K562 (cell line): ENCODE results near the gene NEXN. TPM values are rescaled to one million over a fixed set of nuclear protein-coding genes. Genes with fewer than 3 reads are reported as not detected.
A peak's percentile ranks its signal among the peaks of the same experiment; 100 is the strongest.

Experiments used
- ARID2 ChIP-seq: fragments of 450-650 bp; IDR thresholded peaks from 2 replicates; pipeline ENCODE4 v1.6.1; 2017; ENCODE audit warnings: antibody characterized with exemption, mild to moderate bottlenecking
- CXXC5 ChIP-seq: fragments of 250-450 bp; sonication (Bioruptor Pico); IDR thresholded peaks from 2 replicates; pipeline ENCODE4 v1.8.0; 2022; ENCODE audit warnings: inconsistent platforms, mild to moderate bottlenecking, moderate library complexity
- DPF2 ChIP-seq: fragments of 450-650 bp; IDR thresholded peaks from 2 replicates; pipeline ENCODE4 v1.6.1; 2016
- E2F3 ChIP-seq: fragments of 250-450 bp; sonication (Bioruptor Pico); IDR thresholded peaks from 2 replicates; pipeline ENCODE4 v1.4.0; 2020; ENCODE audit warnings: mild to moderate bottlenecking
- ETS1 ChIP-seq: conservative IDR thresholded peaks from 2 replicates; pipeline ENCODE4 v1.6.1; 2011; ENCODE audit warnings: low read depth, mild to moderate bottlenecking, low read length; ENCODE audit not compliant: control insufficient read depth
- ETV6 ChIP-seq, 3 experiments: fragments of 150-350 bp in 1 of 3; sonication (generic) in 1 of 3; formaldehyde crosslinking in 1 of 3; IDR thresholded peaks; 2 replicates each; pipeline versions ENCODE4 v1.6.1 to v1.8.0; 2014 to 2022; ENCODE audit warnings: borderline replicate concordance in 2 of 3, low read depth in 2 of 3, antibody characterized with exemption in 1 of 3, low read length in 1 of 3, mild to moderate bottlenecking in 1 of 3, missing genetic modification reagents in 1 of 3
- MCM2 ChIP-seq: fragments of 450-650 bp; IDR thresholded peaks from 2 replicates; pipeline ENCODE4 v1.6.1; 2017; ENCODE audit warnings: low read depth, mild to moderate bottlenecking
- MECOM ChIP-seq: fragments of 250-450 bp; sonication (Bioruptor Pico); IDR thresholded peaks from 2 replicates; pipeline ENCODE4 v1.8.0; 2022; ENCODE audit warnings: inconsistent platforms
- NCOA2 ChIP-seq, 2 experiments: fragments of 450-650 bp; IDR thresholded peaks; 2 replicates each; pipeline ENCODE4 v1.6.1; 2018; ENCODE audit warnings: mild to moderate bottlenecking in 2 of 2, moderate library complexity in 1 of 2; ENCODE audit not compliant: partially characterized antibody in 2 of 2
- PML ChIP-seq: IDR thresholded peaks from 2 replicates; pipeline ENCODE4 v1.6.1; 2012; ENCODE audit warnings: low read length, inconsistent platforms
- RBBP5 ChIP-seq: fragments of 200-600 bp; sonication (generic); IDR thresholded peaks from 2 replicates; pipeline ENCODE4 v1.6.1; 2012; ENCODE audit warnings: borderline replicate concordance, mild to moderate bottlenecking, low read length, control low read depth, inconsistent platforms; ENCODE audit not compliant: insufficient read depth, poor library complexity, severe bottlenecking
- RFX5 ChIP-seq: IDR thresholded peaks from 2 replicates; pipeline ENCODE4 v1.6.1; 2011; ENCODE audit warnings: low read depth, mild to moderate bottlenecking, improper control_type of control experiment, low read length
- SP1 ChIP-seq: sonication (generic); formaldehyde crosslinking; IDR thresholded peaks from 2 replicates; pipeline ENCODE4 v1.8.1; 2022; ENCODE audit warnings: mild to moderate bottlenecking, missing genetic modification reagents
- SRSF7 ChIP-seq: fragments of 200-400 bp; formaldehyde crosslinking; optimal IDR thresholded peaks from 2 replicates; pipeline ENCODE3; 2017; ENCODE audit warnings: mild to moderate bottlenecking, low read depth, low read length
- YY1 ChIP-seq, 3 experiments: IDR thresholded peaks; 2 replicates each; pipeline ENCODE4 v1.6.1; 2011; ENCODE audit warnings: low read length in 2 of 3, mild to moderate bottlenecking in 2 of 3, moderate library complexity in 2 of 3, borderline replicate concordance in 1 of 3, control low read depth in 1 of 3, low read depth in 1 of 3; ENCODE audit not compliant: insufficient read depth in 3 of 3, insufficient replicate concordance in 2 of 3, control insufficient read depth in 1 of 3, insufficient read length in 1 of 3; ENCODE audit errors: extremely low read depth in 1 of 3
- ZNF398 ChIP-seq: fragments of 250-450 bp; sonication (Bioruptor Pico); IDR thresholded peaks from 2 replicates; pipeline ENCODE4 v1.8.0; 2021; ENCODE audit warnings: moderate library complexity, mild to moderate bottlenecking, inconsistent platforms
- ZNF436 ChIP-seq: fragments of 250-450, 450-650 bp; sonication (Bioruptor Pico); formaldehyde crosslinking; IDR thresholded peaks from 2 replicates; pipeline ENCODE4 v1.7.0; 2020; ENCODE audit warnings: mild to moderate bottlenecking
- ZNF507 ChIP-seq: conservative IDR thresholded peaks from 2 replicates; pipeline ENCODE4 v1.6.1; 2017; ENCODE audit warnings: missing genetic modification characterization, missing compliant biosample characterization
- ZNF717 ChIP-seq: fragments of 250-450 bp; sonication (Bioruptor Pico); IDR thresholded peaks from 2 replicates; pipeline ENCODE4 v1.5.0; 2021
- ZNF740 ChIP-seq, 3 experiments: fragments of 200-800 bp in 1 of 3; sonication (Bioruptor generic) in 1 of 3; sonication (generic) in 1 of 3; formaldehyde crosslinking in 1 of 3; IDR thresholded peaks; 2 replicates each; pipeline versions ENCODE4 v1.6.1 to v1.8.0; 2016 to 2022; ENCODE audit warnings: mild to moderate bottlenecking in 2 of 3, missing compliant biosample characterization in 2 of 3, missing genetic modification characterization in 2 of 3, missing genetic modification reagents in 1 of 3
- polyA plus RNA-seq, 8 experiments: library from polyadenylated mRNA; depleted of rRNA in 4 of 8; stranded (reverse) in 5 of 8; unstranded in 3 of 8; fragments of >200 nt; fragmentation: Nextera tagmentation in 2 of 8; fragmentation: Illumina TruSeq in 1 of 8; extraction: Ambion mirVana in 2 of 8; extraction: Trizol in 1 of 8; gene quantifications; 2 replicates each; pipeline versions ENCODE4 v1.2.1 to v1.2.3, GENCODE V29; 2011 to 2014; ENCODE audit warnings: inconsistent platforms in 1 of 8, missing spikeins in 1 of 8
- total RNA-seq, 7 experiments: library from RNA; depleted of rRNA in 6 of 7; stranded (reverse); fragments of >200 nt in 6 of 7; fragmentation: Illumina TruSeq in 2 of 7; extraction: Trizol in 2 of 7; gene quantifications; 2 replicates each; pipeline versions ENCODE4 v1.2.1 to v1.2.3, GENCODE V29; 2011 to 2021; ENCODE audit warnings: low replicate concordance in 1 of 7
- TF ChIP-seq, protein P1 (sequence below): fragments of 250-450 bp; sonication (Bioruptor Pico); IDR thresholded peaks from 2 replicates; pipeline ENCODE4 v1.8.0; 2022; ENCODE audit warnings: moderate library complexity, mild to moderate bottlenecking, inconsistent platforms

The NEXN gene
- total and polyA plus RNA-seq, 9 of the 15 experiments (the other 6 are each of a cell fraction or from before 2014, with no cell fraction given), result 0.18 to 1.8 (median 0.76) TPM

- TF ChIP-seq ETS1 (no peak), RBBP5 (no peak), CXXC5 (0 out of 2 replicates have a peak, but pooled peaks have one; percentile 9), ZNF740 (CRISPR knock-in tag; IDR thresholded peaks at IDR 0.05) (no peak), ZNF740 (tag; IDR thresholded peaks at IDR 0.05) (peak in 1 of 2 experiments; percentile 43; a peak in 1 of 4 replicates), ZNF507 (tag) (no peak), ARID2 (no peak), ZNF436 (CRISPR knock-in tag) (no peak), ETV6 (IDR thresholded peaks at IDR 0.05; ENCODE audit: borderline replicate concordance in 1 of 2, low read depth in 2 of 2, low read length in 1 of 2) (no peak), ETV6 (CRISPR knock-in tag; IDR thresholded peaks at IDR 0.05; ENCODE audit: borderline replicate concordance) (no peak), E2F3 (no peak), RFX5 (no peak), MECOM (no peak), SRSF7 (no peak), ZNF398 (CRISPR knock-in tag) (no peak), DPF2 (peak; percentile 28; the same call in 1 of the 2 replicates), ZNF717 (CRISPR knock-in tag) (no peak), NCOA2 (IDR thresholded peaks at IDR 0.05; ENCODE audit: partially characterized antibody in 2 of 2) (no peak), YY1 (IDR thresholded peaks at IDR 0.05; ENCODE audit: borderline replicate concordance in 1 of 3, control insufficient read depth in 1 of 3, extremely low read depth in 1 of 3, insufficient read depth in 3 of 3, insufficient read length in 1 of 3, insufficient replicate concordance in 2 of 3, low read depth in 1 of 3, low read length in 2 of 3) (peak in 1 of 3 experiments; percentile 16), PML (no peak), MCM2 (no peak), SP1 (CRISPR knock-in tag) (no peak)
- TF ChIP-seq, protein P1, sequence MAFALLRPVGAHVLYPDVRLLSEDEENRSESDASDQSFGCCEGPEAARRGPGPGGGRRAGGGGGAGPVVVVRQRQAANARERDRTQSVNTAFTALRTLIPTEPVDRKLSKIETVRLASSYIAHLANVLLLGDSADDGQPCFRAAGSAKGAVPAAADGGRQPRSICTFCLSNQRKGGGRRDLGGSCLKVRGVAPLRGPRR (CRISPR knock-in tag), result no peak
Observed at GRCh38 chr1:77888081-77888780, at the start of gene NEXN (continued).
